WTC11 (cell line): ENCODE measurements around the gene DTD1. TPM values are rescaled to one million over a fixed set of nuclear protein-coding genes. Genes with fewer than 3 reads are reported as not detected.

ENCODE experiments used
- ATAC-seq: fragments of 200-7000 bp; cut with Tn5 transposase; 2 replicates; pipeline ENCODE4 v1.10.0; 2021; ENCODE audit warnings: mild to moderate bottlenecking, moderate library complexity
- CTCF ChIA-PET: fragments of 300-600 bp; sonication (Branson Sonifier 250); formaldehyde crosslinking; loops from one replicate; lab custom pipeline; 2021; ENCODE audit warnings: antibody characterized with exemption; lab: Charles Lee
- POLR2A ChIA-PET: fragments of 350-600 bp; sonication (Branson Sonifier 250); formaldehyde crosslinking; loops from one replicate; lab custom pipeline; 2021; ENCODE audit warnings: antibody characterized with exemption; lab: Charles Lee
- DNase-seq: peaks from one replicate; pipeline ENCODE4 v3.0.0; 2021; ENCODE audit warnings: low spot score
- H3K27ac Mint-ChIP-seq: 2 replicates; pipeline ENCODE4 v1.8.0; 2021; ENCODE audit warnings: mixed read lengths
- H3K27me3 Mint-ChIP-seq: 2 replicates; pipeline ENCODE4 v1.8.0; 2021; ENCODE audit warnings: low read depth, mild to moderate bottlenecking, moderate library complexity, mixed read lengths
- H3K36me3 Mint-ChIP-seq: 2 replicates; pipeline ENCODE4 v1.8.0; 2021; ENCODE audit warnings: mixed read lengths
- H3K4me1 Mint-ChIP-seq: 2 replicates; pipeline ENCODE4 v1.8.0; 2022; ENCODE audit warnings: mixed read lengths
- H3K4me3 Mint-ChIP-seq: 2 replicates; pipeline ENCODE4 v1.8.0; 2021; ENCODE audit warnings: mild to moderate bottlenecking, moderate library complexity, mixed read lengths
- H3K9me3 Mint-ChIP-seq: 2 replicates; pipeline ENCODE4 v1.8.0; 2021; ENCODE audit warnings: mixed read lengths
- ARID4B ChIP-seq: sonication (generic); formaldehyde crosslinking; IDR thresholded peaks from 2 replicates; pipeline ENCODE4 v1.8.0; 2023; ENCODE audit warnings: missing genetic modification reagents, mild to moderate bottlenecking, borderline replicate concordance
- CBFB ChIP-seq: sonication (generic); formaldehyde crosslinking; IDR thresholded peaks from 2 replicates; pipeline ENCODE4 v1.8.1; 2022; ENCODE audit warnings: mild to moderate bottlenecking, low read depth, missing genetic modification reagents
- CDX4 ChIP-seq: fragments of 250-450 bp; sonication (Bioruptor Pico); IDR thresholded peaks from 2 replicates; pipeline ENCODE4 v1.9.0; 2021; ENCODE audit warnings: moderate library complexity, mild to moderate bottlenecking, inconsistent platforms, borderline replicate concordance
- CTCF ChIP-seq: fragments of 200-600 bp; IDR thresholded peaks from 2 replicates; pipeline ENCODE4 v1.8.0; 2022; ENCODE audit warnings: antibody characterized with exemption
- E2F4 ChIP-seq: sonication (generic); formaldehyde crosslinking; IDR thresholded peaks from 2 replicates; pipeline ENCODE4 v1.8.1; 2022; ENCODE audit warnings: low read depth, mild to moderate bottlenecking, moderate library complexity, missing genetic modification reagents, borderline replicate concordance
- FOXJ3 ChIP-seq: sonication (generic); formaldehyde crosslinking; IDR thresholded peaks from 2 replicates; pipeline ENCODE4 v1.9.0; 2021; ENCODE audit warnings: missing genetic modification reagents, mild to moderate bottlenecking, borderline replicate concordance
- FOXP1 ChIP-seq: sonication (generic); formaldehyde crosslinking; IDR thresholded peaks from 2 replicates; pipeline ENCODE4 v1.8.0; 2022; ENCODE audit warnings: missing genetic modification reagents, mild to moderate bottlenecking, moderate library complexity, borderline replicate concordance
- GTF2I ChIP-seq: fragments of 250-450 bp; sonication (Bioruptor Pico); conservative IDR thresholded peaks from 2 replicates; pipeline ENCODE4 v1.4.0; 2021; ENCODE audit warnings: mild to moderate bottlenecking
- IRF1 ChIP-seq: sonication (generic); formaldehyde crosslinking; IDR thresholded peaks from 2 replicates; pipeline ENCODE4 v1.8.0; 2023; ENCODE audit warnings: missing genetic modification reagents
- IRF2 ChIP-seq: sonication (generic); formaldehyde crosslinking; IDR thresholded peaks from 2 replicates; pipeline ENCODE4 v1.8.0; 2022; ENCODE audit warnings: low read depth, missing genetic modification reagents, borderline replicate concordance
- JAZF1 ChIP-seq: fragments of 250-450 bp; sonication (Bioruptor Pico); IDR thresholded peaks from 2 replicates; pipeline ENCODE4 v1.9.0; 2021; ENCODE audit warnings: moderate library complexity, mild to moderate bottlenecking, inconsistent platforms
- KAT7 ChIP-seq: sonication (generic); formaldehyde crosslinking; IDR thresholded peaks from 2 replicates; pipeline ENCODE4 v1.8.1; 2023; ENCODE audit warnings: missing genetic modification reagents, mild to moderate bottlenecking, borderline replicate concordance
- NFYB ChIP-seq: sonication (generic); formaldehyde crosslinking; conservative IDR thresholded peaks from 2 replicates; pipeline ENCODE4 v1.8.0; 2022; ENCODE audit warnings: low read depth, missing genetic modification reagents
- SMAD3 ChIP-seq: sonication (generic); formaldehyde crosslinking; IDR thresholded peaks from 2 replicates; pipeline ENCODE4 v1.8.0; 2022; ENCODE audit warnings: missing genetic modification reagents, mild to moderate bottlenecking, borderline replicate concordance
- SOX15 ChIP-seq: fragments of 250-450 bp; sonication (Bioruptor Pico); IDR thresholded peaks from 2 replicates; pipeline ENCODE4 v1.9.0; 2021; ENCODE audit warnings: mild to moderate bottlenecking
- SP1 ChIP-seq: sonication (generic); formaldehyde crosslinking; conservative IDR thresholded peaks from 2 replicates; pipeline ENCODE4 v1.8.1; 2022; ENCODE audit warnings: missing genetic modification reagents
- TEAD4 ChIP-seq: sonication (generic); formaldehyde crosslinking; IDR thresholded peaks from 2 replicates; pipeline ENCODE4 v1.8.0; 2022; ENCODE audit warnings: mild to moderate bottlenecking, missing genetic modification reagents
- USF1 ChIP-seq: sonication (generic); formaldehyde crosslinking; IDR thresholded peaks from 2 replicates; pipeline ENCODE4 v1.8.0; 2022; ENCODE audit warnings: mild to moderate bottlenecking, missing genetic modification reagents
- ZNF416 ChIP-seq: fragments of 250-450 bp; sonication (Bioruptor Pico); IDR thresholded peaks from 2 replicates; pipeline ENCODE4 v1.9.0; 2021; ENCODE audit warnings: mild to moderate bottlenecking, inconsistent platforms
- ZNF512 ChIP-seq: sonication (generic); formaldehyde crosslinking; IDR thresholded peaks from 2 replicates; pipeline ENCODE4 v1.8.1; 2022; ENCODE audit warnings: missing genetic modification reagents, borderline replicate concordance
- ZSCAN18 ChIP-seq: fragments of 250-450 bp; sonication (Bioruptor Pico); IDR thresholded peaks from 2 replicates; pipeline ENCODE4 v2.1.2; 2022; ENCODE audit warnings: mild to moderate bottlenecking, moderate library complexity
- total RNA-seq: library from RNA; stranded (reverse); gene quantifications from 3 replicates; pipeline ENCODE4 v1.2.3, GENCODE V29; 2021

Gene DTD1
- total RNA-seq, 1 experiment from 2014 or later, result 71.1 TPM

- TF ChIP-seq CTCF (no peak), SOX15 (no peak), FOXP1 (CRISPR knock-in tag) (no peak), NFYB (CRISPR knock-in tag) (no peak)
Measured at GRCh38 chr20:18545566-18545965, 42.3 kb upstream of the DTD1 start (continued).

- no peaks in the 10 kb centered on the region for H3K27me3 Mint-ChIP-seq
- TF ChIP-seq SOX15 (no peak), SP1 (CRISPR knock-in tag) (no peak), FOXJ3 (no peak), SMAD3 (no peak), ZNF416 (CRISPR knock-in tag) (no peak), ARID4B (CRISPR knock-in tag) (no peak), USF1 (CRISPR knock-in tag) (no peak), CBFB (CRISPR knock-in tag) (no peak), IRF1 (CRISPR knock-in tag) (no peak)
- DNase-seq (no peak), ATAC-seq (no peak)
- ChIA-PET CTCF (no interaction called here), POLR2A (no interaction called here)
- H3K4me1 Mint-ChIP-seq, result no peaks in the 10 kb centered on the region
- H3K4me3 Mint-ChIP-seq, result no peak overlapping the region
- H3K36me3 Mint-ChIP-seq, result peaks cover 61% of the 10 kb centered on the region
- H3K9me3 Mint-ChIP-seq, result no peaks in the 10 kb centered on the region
- H3K27ac Mint-ChIP-seq, result no peak overlapping the region
Measured at GRCh38 chr20:18548465-18548864, 39.4 kb upstream of the DTD1 start.

GRCh38 chr20:18553746-18554145 lies 34.1 kb upstream of the DTD1 start:
- no peaks in the 10 kb centered on the region for H3K4me1 Mint-ChIP-seq
- no peak for ATAC-seq
- H3K27ac Mint-ChIP-seq, result no peak overlapping the region
- CTCF ChIA-PET, result no interaction called here
- POLR2A ChIA-PET, result no interaction called here
- peaks cover 74% of the 10 kb centered on the region for H3K36me3 Mint-ChIP-seq
- no peak overlapping the region for H3K4me3 Mint-ChIP-seq
- H3K27me3 Mint-ChIP-seq, result no peaks in the 10 kb centered on the region
- DNase-seq, result no peak
- peaks cover 8% of the 10 kb centered on the region for H3K9me3 Mint-ChIP-seq
- TF ChIP-seq E2F4 (CRISPR knock-in tag) (no peak), KAT7 (CRISPR knock-in tag) (no peak), JAZF1 (CRISPR knock-in tag) (no peak), SP1 (CRISPR knock-in tag) (no peak), ZSCAN18 (CRISPR knock-in tag) (no peak), GTF2I (CRISPR knock-in tag) (no peak), USF1 (CRISPR knock-in tag) (no peak), IRF2 (no peak), CDX4 (CRISPR knock-in tag) (no peak), TEAD4 (CRISPR knock-in tag) (no peak), ZNF512 (no peak)
